Stimulated activated CD8-positive, alpha-beta memory T cell treated with anti-CD3 and anti-CD28 coated beads, Interleukin-12 subunit alpha, Interleukin-12 subunit beta, amount 100 ng/mL, for 1 hour (primary cell): ENCODE measurements around the gene PTPRN2.
"Not testable (repeated sequence)": the region's sequence is repeated elsewhere in the genome, so short reads cannot be mapped to it uniquely, and the experiment has no call there.

ENCODE experiments used
- DNase-seq: peaks from one replicate; pipeline ENCODE4 v3.0.0-alpha.2; 2020; ENCODE audit warnings: low read depth

The PTPRN2 gene

DNA sequence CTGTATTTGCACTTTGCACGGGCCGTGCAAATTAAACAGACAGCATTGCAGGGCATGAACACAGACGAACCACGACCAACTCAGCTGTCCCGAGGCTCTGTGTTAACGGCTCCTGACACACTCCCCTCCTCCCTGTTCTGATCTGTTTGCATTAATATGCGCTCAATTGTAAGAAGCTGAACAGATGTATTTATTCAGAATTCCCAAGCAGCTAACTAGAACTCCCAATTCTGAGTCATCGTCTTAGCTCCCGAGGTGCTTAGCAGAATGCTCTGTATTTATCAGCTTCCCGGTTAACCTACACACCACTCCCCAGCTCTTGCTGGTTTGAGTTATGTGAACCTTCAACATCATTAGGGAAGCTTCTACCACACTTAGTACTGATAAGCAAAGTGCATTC, 286.4 kb downstream of the PTPRN2 start:
- DNase-seq, result no peak

DNA sequence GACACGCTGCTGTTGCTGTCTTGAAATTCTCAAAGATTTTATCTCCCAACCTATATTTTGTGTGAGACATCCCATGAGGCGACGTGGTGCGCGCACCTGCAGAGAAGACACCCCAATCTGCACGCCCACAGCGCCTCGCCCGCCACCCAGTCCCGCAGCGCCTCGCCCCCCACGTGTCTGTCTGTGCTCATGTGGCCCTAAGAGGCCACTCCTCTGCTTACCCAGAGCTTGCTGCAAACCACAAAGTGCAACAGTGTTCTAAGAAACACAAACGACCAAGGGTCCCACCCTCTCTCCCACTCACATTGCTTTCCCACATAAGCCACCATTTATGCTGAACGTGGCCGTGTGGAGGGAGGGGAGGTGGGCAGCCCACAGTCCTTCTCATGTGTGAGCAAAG, 287.2 kb downstream of the PTPRN2 start:
- DNase-seq, result no peak

DNA sequence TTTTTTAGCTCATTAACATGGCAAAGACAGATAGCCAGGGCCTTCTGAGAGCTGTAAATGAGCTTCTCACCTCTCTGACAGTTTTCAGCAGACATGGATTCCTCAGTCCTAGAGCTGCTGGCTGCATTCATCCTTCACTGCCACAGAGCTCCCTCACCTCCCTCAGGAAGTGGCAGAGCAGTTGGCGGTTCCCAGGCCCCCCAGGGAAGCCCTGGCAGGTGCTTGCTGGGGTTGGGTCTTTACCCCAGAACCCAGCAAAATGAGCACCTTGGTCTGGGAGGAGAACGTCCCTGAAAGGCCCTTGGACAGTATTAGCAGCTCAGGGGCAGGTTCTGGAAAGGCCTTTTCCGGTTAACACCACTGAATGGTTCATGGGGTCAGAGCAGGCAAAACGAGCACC, 288.0 kb downstream of the PTPRN2 start:
- no peak for DNase-seq

DNA sequence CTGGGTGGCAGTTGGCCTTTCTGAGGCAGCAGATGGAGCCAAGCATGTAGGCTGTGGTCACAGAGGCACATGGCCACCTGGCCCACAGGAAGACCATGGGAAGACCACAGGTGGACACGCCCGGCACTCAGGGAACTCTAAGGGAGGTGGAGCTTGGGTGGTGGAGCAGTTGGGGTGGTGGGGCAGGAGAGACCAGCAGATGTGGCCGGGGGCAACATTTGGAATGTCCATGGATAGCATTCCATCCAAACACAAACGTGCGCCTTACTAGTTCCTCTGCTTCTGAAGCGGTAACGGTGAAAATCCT, 290.9 kb downstream of the PTPRN2 start:
- DNase-seq, result no peak

DNA sequence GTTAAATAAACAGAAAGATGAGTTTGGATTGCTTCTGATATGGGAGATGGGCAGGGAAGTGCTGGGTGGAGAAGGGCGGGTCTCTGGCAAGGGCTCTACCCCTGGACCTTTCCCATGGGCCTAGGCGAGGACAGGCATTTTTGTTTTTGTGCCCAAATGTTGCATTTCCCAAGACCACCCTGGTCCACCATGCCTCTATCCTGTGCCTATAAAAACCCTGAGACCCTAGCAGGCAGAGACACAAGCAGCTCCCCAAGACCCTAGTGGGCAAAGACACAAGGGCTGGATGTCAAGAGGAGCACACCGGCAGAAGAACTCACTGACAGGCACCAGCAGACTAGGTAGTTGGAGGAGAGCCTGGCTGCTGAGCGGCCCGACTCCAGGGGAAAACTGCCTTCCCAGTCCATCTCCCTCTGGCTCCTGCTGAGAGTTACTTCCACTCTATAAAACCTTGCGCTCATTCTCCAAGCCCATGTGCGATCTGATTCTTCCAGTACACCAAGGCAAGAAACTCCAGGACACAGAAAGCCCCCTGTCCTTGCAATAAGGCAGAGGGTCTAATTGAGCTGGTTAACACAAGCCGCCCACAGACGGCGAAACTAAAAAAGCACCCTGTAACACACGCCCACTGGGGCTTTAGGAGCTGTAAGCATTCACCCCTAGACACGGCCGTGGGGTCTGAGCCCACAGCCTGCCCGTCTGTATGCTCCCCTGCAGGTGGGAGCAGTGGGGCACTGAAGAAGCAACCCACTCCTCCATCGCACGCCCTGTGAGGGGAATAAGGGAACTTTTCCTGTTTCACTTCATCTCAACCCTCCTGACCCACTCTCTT, 291.4 kb downstream of the PTPRN2 start:
- DNase-seq, result no peak

DNA sequence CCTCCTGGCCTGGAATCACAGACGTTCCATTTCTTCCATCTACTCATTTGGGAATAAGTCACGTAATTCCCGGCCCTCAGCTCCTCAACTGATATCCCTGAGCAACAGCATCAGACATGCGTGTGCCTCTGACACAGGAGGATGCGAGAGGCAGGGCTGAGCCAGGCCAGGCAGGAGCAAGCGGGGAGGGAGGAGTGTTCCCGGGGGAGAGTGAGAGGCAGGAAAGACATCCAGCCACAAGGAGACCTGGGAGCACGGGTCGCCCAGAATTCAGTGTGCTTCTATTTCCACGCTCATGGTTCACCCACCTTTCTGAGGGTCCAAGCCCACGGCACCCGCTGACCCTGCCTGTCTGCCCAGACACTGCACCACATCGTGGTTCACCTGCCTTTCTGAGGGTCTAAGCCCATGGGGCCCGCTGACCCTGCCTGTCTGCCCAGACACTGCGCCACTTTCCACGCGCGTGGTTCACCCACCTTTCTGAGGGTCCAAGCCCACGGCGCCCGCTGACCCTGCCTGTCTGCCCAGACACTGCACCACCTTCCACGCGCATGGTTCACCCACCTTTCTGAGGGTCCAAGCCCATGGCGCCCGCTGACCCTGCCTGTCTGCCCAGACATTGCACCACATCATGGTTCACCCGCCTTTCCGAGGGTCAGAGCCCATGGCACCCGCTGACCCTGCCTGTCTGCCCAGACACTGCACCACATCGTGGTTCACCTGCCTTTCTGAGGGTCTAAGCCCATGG, 293.0 kb downstream of the PTPRN2 start:
- DNase-seq, result not testable (repeated sequence)

DNA sequence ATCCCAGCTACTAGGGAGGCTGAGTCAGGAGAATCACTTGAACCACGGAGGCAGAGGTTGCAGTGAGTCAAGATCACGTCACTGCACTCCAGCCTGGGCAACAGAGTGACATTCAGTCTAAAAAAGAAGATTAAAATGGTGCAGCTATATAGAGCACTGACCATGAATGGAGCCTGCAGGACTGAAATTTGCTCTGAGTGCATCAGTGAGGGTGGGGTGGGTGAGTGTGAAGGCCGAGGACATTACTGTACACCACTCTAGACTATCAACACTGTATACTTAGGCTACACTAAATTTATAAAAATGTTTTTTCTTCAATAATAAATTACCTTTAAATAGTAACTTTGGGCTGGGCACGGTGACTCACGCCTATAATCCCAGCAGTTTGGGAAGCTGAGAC, 294.7 kb downstream of the PTPRN2 start:
- no peak for DNase-seq

DNA sequence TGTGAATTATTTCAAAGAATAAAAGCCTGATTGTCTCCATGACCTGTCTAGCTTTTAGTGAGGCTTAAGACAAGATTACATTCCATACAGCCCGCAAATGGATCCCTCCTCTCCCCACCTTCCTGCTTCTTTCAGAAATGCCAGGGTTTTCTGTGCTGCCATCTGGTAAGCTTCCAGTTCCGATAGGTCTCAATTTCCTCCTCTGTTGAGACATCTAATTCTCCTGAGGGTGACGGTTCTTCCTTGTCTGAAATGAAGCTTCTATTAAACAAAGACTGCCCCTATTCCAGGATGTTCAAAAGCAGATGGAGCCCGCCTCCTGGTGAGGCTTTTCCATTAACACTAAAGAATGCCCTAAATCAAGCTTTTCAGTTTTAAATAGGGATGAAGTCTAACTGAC, 295.6 kb downstream of the PTPRN2 start:
- no peak for DNase-seq

DNA sequence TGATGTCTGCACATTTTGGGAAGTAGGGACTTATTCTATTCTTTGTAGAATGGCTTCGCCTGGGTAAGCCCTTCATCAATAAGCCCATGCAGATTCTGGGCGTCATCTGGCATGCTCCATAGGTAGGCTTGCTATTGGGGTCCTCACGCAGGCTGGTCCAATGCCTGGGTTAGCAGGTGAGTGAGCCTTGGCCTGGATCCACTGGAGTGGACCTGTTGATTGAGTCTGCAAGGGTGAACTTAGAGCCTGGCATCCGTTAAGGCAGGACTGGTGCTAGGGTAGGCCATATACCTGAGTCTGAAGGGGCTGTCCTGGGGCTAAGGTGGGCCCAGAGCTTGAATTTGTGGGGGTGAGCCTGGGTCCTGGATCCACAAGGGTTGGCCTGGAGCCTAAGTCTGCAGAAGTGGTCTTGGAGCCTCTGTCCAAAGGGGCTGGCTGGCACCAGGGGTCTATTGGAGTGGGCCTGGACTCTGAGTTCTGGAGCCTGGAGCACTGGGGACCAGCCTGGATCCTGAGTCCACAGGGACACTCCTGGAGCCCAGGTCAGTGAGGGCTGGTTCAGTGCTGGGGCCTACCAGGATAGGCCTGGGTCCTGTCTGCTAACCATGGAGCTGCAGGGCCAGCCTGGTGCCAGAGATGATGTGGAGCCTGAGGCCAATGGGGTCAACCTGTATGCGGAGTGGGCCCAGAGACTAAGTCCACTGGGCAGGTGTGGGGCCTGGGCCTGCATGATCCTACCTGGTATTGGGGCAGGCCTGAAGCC, 297.7 kb downstream of the PTPRN2 start:
- no peak for DNase-seq

DNA sequence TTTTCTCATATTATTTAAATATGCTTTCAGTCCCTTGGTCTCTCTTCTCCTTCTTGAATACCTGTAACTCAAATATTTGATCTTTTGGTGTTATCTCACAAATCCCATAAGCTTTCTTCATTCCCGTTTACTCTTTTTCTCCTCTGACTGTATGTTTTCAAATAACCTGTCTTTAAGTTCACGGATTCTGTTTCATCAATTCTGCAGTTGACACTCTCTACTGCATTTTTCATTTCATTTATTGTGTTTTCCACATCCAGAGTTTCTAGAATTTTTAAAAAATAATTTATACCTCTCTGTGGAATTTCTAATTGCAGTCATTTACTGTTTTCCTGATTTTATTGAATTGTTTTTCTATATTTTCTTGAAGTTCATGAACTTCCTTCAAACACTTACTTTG, 298.4 kb downstream of the PTPRN2 start:
- DNase-seq, result no peak

DNA sequence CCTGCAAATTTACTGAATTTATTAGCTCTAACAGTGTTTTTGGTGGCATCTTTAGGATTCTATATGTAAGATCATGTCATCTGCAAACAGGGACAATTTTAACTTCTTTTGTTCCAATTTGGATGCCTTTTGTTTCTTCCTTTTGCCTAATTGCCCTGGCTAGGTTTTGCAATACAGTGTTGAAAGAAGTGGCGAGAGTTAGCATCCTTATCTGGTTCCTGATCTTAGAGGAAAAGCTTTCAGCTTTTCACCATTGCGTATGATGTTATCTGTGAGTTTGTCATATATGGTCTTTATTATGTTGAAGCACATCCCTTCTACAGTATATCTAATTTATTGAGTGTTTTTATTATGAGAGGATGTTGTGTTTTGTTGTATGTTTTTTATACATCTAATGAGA, 301.4 kb downstream of the PTPRN2 start:
- no peak for DNase-seq

DNA sequence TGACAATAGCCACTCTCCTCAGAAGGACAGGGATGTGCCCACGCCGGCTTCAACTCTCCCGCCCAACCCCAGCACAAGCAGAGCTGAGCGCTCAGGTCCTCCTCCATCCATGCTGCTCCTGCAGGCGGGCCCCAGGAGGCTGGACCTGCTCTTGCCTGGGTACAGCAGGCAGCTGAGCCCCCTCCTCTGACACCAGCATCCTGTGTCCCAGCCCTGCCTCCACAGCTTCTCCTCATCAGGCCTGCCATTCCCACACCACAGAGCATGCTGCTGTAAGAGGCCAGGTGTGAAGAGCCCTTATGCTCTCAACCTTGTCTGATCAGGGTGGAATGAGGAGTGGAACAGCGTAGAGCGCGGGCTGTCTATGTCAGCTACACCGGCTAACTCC, 302.2 kb downstream of the PTPRN2 start:
- no peak for DNase-seq

DNA sequence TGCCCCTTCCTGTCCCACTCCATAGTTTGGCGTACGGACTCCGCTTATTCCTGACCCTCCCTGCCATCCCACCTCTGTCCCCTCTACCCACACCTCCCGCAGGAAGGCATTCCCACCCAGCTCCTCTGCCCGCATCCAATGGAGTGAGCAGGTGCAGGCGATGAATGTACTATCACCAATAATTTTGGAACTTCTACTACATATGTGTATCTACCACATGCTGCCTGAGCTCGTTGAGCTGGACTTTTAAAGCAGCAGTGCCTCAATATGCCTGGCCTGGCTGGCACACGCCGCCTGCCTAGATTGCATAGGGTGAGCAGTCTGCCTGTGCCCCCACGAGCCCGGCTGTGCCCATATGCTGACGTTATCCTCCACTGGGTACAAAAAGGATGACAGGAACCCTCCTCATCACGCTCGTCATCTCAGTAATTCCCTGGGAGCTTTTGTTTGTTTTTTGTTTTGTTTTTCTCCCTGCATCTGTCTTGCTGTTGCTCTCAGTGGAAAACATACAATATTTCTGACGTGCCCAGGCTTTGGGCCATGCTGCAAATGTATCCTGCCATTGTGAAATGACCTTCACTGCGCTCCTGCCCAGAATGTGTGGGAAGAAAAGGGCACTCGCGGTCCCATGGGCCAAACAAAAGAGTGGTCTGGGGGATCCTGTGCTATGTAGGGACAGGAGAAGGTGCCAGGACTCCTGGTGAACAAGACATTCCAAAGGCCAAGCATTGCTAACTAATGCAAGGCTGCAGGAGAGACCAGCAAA, 302.8 kb downstream of the PTPRN2 start:
- DNase-seq, result no peak

DNA sequence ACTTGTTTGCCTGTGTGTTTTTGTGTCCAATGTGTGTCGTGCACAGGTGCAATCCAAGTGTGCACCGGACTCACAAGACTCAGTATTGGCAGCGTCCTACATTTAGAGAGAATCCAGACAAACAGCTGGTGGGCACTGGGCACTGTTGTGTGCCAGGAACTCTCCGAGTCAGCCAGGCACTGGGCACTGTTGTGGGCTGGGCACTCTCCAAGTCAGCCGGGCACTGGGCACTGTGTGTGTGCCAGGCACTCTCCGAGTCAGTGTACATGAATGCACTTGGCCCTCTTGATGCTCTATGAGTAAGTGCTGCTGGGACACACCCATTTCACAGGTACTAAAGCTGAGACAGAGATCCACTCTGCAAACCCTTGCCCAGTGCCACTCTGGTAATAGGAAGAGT, 303.5 kb downstream of the PTPRN2 start:
- no peak for DNase-seq

DNA sequence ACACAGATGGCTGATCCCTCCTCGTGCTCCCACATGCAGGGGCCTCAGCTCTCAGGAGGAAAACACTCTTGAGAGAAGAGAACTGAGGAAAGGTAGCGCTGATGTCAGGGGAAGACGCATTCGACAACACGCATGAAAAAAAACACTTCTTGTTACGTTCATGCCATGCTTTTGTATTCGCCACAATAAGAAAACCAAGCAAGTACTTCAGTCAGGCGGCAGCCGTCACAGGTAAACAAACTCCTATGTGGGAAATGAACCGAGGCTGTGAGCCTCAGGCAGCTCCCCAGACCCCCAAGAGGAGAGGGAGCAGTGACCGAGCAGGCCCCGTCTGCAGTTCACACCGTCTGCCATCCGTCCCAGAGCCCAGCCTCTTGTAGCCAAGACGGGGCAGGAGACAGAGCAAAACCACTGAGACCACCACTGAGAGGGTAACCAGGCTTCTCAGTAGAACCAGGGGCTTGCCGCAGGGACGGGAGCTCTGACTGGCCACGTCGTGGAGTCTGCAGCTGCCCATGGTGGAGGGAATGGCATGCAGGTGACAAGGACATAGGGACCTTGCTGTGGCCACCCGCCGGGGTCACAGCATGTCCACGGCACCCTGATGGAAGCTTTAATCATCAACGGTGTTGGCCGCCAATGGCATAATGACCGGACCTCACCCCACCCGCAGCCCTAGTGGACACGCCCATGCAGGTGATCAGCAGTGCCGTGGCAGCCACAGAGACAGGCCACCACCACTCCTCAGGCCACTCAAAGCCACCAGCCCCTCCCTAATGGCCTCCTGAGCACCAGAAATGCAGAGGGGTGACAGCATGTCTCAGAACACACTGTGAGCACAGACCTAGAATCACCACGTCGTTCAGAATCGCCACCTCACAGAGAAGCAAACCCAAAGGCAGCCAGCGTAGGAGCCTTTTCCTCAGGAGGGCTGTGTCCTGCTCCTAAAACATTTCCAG, 304.3 kb downstream of the PTPRN2 start:
- no peak for DNase-seq

DNA sequence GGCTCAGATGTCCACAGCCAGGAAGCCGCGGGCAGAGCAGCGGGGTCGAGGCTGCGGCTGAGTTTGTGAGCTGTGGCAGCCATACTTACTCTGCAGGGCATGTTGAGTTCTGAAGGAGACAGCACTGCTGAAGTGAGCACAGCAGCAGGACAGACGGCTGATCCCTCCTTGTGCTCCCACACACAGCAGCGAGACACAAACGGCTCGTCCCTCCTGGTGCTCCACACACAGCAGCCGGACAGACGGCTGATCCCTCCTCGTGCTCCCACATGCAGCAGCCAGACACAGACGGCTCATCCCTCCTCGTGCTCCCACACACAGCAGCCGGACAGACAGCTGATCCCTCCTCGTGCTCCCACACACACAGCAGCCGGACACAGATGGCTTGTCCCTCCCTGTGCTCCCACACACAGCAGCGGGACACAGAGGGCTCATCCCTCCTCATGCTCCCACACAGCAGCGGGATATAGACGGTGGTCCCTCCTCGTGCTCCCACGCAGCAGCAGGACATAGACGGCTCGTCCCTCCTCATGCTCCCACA, 305.1 kb downstream of the PTPRN2 start:
- no peak for DNase-seq

DNA sequence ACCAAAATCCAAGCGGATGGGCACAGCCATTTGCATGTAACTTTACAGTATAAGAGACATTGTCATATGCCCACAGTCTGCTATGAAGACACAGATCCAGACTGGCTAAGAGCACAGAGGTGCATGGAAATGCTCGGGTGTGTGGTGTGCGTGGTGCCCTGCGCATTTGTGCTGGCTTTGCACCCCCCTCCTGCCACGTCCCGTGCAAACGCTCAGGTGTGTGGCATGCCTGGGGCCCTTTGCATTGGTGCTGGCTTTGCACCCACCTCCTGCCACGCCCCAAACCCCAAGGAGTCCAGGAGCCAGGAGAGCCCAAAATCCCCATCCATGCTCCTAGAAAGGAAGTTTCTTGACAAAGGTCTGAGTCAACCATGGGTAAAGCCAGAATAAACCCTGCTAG, 306.2 kb downstream of the PTPRN2 start:
- DNase-seq, result no peak

DNA sequence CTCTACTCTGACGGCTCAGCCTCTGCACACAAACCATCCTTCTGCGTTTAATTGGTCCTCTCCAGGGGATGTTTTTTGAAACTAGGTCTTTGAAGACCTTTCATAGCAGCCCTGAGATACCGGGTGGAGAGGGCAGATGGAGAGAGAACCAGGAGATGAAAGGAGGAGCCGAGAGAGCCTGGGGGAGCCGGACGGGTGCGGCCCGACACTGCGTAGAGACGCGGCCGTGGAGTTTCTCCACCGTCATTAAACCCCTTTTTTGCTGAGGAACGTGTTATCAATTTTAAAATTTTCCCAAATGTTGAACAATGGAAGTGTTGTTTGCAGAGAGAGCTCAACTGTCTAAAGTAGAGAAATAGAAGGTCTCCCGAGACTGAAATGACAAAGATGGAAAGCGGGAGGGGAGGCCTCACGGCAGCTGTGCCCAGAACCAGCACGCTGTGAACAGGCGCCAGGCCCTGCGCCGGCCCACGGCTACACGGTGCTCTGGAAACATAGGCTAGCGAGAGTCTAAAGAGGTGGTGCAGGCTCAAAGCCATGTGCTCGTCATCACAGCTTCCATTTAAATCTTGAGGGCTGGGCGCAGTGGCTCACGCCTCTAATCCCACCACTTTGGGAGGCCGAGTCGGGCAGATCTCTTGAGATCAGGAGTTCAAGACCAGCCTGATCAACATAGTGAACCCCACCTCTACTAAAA, 307.0 kb downstream of the PTPRN2 start:
- no peak for DNase-seq

DNA sequence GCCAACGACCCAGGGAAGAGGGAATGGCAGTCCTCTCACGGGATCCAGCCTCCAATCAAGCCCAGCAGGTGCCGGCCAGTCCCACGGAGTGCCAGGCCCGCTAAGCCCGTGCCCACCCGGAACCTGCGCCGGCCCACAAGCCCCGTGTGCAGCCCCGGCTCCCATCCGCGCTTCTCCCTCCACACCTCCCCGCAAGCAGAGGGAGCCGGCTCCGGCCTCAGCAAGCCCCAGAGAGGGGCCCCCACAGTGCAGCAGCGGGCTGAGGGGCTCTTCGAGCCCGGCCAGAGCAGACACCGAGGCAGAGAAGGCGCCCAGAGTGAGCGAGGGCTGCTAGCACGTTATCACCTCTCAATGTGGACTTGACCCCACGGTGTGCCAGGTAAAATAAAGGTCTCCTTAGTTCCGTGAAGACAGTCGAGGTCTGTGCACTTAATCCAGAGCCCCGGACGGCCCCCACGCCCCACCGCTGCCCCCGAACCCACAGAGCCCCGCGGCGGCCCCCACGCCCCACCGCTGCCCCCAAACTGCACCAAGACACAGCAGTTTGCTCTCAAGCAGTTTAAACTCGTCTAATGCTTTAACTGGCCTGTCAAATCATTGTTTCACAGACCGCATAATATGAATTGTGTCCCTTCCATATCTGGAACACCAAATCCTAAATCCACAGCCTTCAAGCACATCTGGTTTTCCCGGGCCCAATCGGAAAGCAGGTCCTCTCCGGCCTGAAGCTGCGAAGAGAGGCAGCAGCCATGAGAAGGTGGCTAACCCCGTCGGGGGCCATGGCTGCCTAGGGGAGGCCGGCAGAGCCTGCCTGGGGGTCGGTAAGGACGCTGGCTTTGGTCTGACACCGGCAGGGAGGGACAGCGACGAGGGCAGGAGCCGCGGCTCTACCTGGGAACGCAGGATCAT, 307.8 kb downstream of the PTPRN2 start:
- no peak for DNase-seq
